BLaER1 treated with 17β-estradiol and CSF1 and Interleukin-3, amounts not matched to agents 10 nM and 100 nM (cell line): Measurements from ENCODE around the gene GRID1.

ENCODE experiments used
- H3K27ac ChIP-seq, 11 experiments: shearing (Covaris generic); formaldehyde crosslinking; 2 replicates each; pipeline ENCODE4 v1.8.1; 2022
- H3K27me3 ChIP-seq, 11 experiments: shearing (Covaris generic); formaldehyde crosslinking; 2 replicates each; pipeline ENCODE4 v1.8.1; 2022
- H3K36me3 ChIP-seq, 11 experiments: shearing (Covaris generic); formaldehyde crosslinking; 2 replicates each; pipeline ENCODE4 v1.8.1; 2022
- H3K4me1 ChIP-seq, 10 experiments: shearing (Covaris generic); formaldehyde crosslinking; 2 replicates each; pipeline ENCODE4 v1.8.1; 2022
- H3K4me2 ChIP-seq, 11 experiments: shearing (Covaris generic); formaldehyde crosslinking; 2 replicates each; pipeline ENCODE4 v1.8.1; 2022
- H3K4me3 ChIP-seq, 10 experiments: shearing (Covaris generic); formaldehyde crosslinking; 2 replicates each; pipeline ENCODE4 v1.8.1; 2022
- H3K9ac ChIP-seq, 11 experiments: shearing (Covaris generic); formaldehyde crosslinking; 2 replicates each; pipeline ENCODE4 v1.8.1; 2022
- H3K9me3 ChIP-seq, 11 experiments: shearing (Covaris generic); formaldehyde crosslinking; replicated peaks in 1 of 11; 2 replicates each; pipeline ENCODE4 v1.8.1; 2022
- H4K20me1 ChIP-seq, 11 experiments: shearing (Covaris generic); formaldehyde crosslinking; 2 replicates each; pipeline ENCODE4 v1.8.1; 2022
- Cebpa-rat ChIP-seq, 11 experiments: shearing (Covaris generic); IDR thresholded peaks; 2 replicates each; pipeline ENCODE4 v1.8.1; 2022

Gene GRID1

DNA sequence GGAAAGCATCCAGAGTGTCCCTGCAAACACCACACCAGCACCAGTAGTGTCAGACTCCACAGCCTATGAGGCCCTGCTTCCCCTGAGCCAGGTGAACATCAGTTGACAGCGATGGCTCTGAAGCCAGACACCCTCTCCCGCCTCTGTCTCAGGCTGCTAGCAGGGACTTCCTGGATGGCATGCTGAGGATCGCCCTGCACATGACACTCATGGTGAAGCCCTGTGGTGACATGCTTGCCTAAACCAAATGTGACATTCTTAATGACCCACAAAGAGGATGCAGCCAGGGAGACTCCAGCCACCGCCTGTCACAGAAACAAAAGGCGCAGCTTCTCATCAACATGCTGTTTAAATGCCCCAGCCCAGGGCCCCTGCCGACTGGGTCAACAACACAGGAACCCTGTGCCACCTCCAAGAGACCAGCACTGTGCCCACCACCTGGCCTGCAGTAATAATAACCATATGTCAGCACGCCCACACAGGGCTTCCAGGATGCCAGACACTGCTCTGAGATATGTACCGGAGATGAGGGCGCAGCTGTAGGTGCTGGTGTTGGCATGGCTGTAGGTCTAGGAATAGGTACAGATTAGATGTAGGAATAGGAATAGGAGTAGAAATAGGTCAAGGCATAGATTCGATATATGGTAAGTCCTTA, 81.3 kb downstream of the GRID1 start:
- Histone ChIP-seq H3K9ac (no peak overlapping the region), H3K27ac (no peak overlapping the region), H3K4me2 (peak overlapping the region in 8 of 11 experiments; percentile 11 to 96 (median 63); a peak in 15 of 22 replicates), H3K9me3 (peaks cover 5 to 16% (median 11%) of the 10 kb centered on the region in 11 experiments), H3K4me3 (no peak overlapping the region), H3K27me3 (no peaks in the 10 kb centered on the region), H4K20me1 (peaks cover 0 to 7% (median 0%) of the 10 kb centered on the region in 11 experiments; a peak in 2 of 22 replicates), H3K4me1 (peaks cover 0 to 67% (median 58%) of the 10 kb centered on the region in 10 experiments; a peak in 18 of 20 replicates), H3K36me3 (no peaks in the 10 kb centered on the region)
- no peak for TF ChIP-seq Cebpa-rat (IDR thresholded peaks at IDR 0.05)

GRCh38 chr10:86284355-86285105, 82.1 kb downstream of the GRID1 start:
- Histone ChIP-seq H3K36me3 (no peaks in the 10 kb centered on the region), H3K27ac (no peak overlapping the region), H3K4me1 (peaks cover 0 to 64% (median 56%) of the 10 kb centered on the region in 10 experiments; a peak in 18 of 20 replicates), H3K27me3 (no peaks in the 10 kb centered on the region), H3K9me3 (peaks cover 12 to 21% (median 18%) of the 10 kb centered on the region in 11 experiments), H3K9ac (no peak overlapping the region), H3K4me2 (peak overlapping the region in 8 of 11 experiments; percentile 11 to 96 (median 63); a peak in 15 of 22 replicates), H3K4me3 (no peak overlapping the region), H4K20me1 (peaks cover 0 to 7% (median 0%) of the 10 kb centered on the region in 11 experiments; a peak in 2 of 22 replicates)
- TF ChIP-seq Cebpa-rat (IDR thresholded peaks at IDR 0.05) = no peak

- H3K4me1 ChIP-seq = peaks cover 0 to 56% (median 48%) of the 10 kb centered on the region in 10 experiments; a peak in 18 of 20 replicates
- H3K9me3 ChIP-seq = peaks cover 20 to 29% (median 26%) of the 10 kb centered on the region in 11 experiments
- H3K4me2 ChIP-seq = peak overlapping the region in 7 of 11 experiments; percentile 11 to 96 (median 67); a peak in 11 of 22 replicates
Measured at GRCh38 chr10:86283466-86284287, 82.9 kb downstream of the GRID1 start.

GRCh38 chr10:86282664-86283465, 83.7 kb downstream of the GRID1 start:
- Histone ChIP-seq H3K9ac (no peak overlapping the region), H3K27ac (no peak overlapping the region), H3K9me3 (peaks cover 25 to 37% (median 33%) of the 10 kb centered on the region in 11 experiments), H4K20me1 (peaks cover 0 to 3% (median 0%) of the 10 kb centered on the region in 11 experiments; a peak in 2 of 22 replicates), H3K36me3 (no peaks in the 10 kb centered on the region), H3K4me3 (no peak overlapping the region), H3K4me1 (peaks cover 0 to 47% (median 39%) of the 10 kb centered on the region in 10 experiments; a peak in 18 of 20 replicates), H3K4me2 (no peak overlapping the region), H3K27me3 (no peaks in the 10 kb centered on the region)
- no peak for TF ChIP-seq Cebpa-rat (IDR thresholded peaks at IDR 0.05)

More at GRCh38 chr10:86283466-86284287, 82.9 kb downstream of the GRID1 start:
- Histone ChIP-seq H3K9ac (no peak overlapping the region), H3K4me3 (no peak overlapping the region), H3K27ac (no peak overlapping the region), H3K27me3 (no peaks in the 10 kb centered on the region), H4K20me1 (peaks cover 0 to 7% (median 0%) of the 10 kb centered on the region in 11 experiments; a peak in 2 of 22 replicates), H3K36me3 (no peaks in the 10 kb centered on the region)
- no peak for TF ChIP-seq Cebpa-rat (IDR thresholded peaks at IDR 0.05)

DNA sequence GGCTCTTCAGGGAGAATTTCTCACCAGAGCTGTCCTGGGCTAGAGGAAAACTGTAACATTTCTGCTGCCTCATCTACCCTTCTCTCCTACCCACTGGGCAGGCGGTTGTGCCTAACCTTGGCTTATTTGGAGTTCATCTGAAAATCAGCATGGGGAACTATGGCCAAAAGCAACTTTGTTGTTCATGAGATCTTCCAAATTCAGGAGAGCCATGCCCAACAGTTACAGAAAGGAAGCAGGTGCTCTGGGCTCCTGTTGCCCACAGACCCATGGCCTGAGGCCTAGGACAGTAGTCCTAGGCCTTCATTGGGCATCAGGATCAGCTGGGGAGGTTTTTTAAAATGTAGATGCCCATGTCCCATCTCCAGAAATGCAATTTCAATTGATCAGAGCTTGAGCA, 85.2 kb downstream of the GRID1 start:
- H3K27me3 ChIP-seq = no peaks in the 10 kb centered on the region
- H3K9ac ChIP-seq = no peak overlapping the region
- no peak overlapping the region for H3K27ac ChIP-seq
- H3K4me1 ChIP-seq = peaks cover 0 to 33% (median 25%) of the 10 kb centered on the region in 10 experiments; a peak in 13 of 20 replicates
- no peaks in the 10 kb centered on the region for H4K20me1 ChIP-seq
- no peaks in the 10 kb centered on the region for H3K36me3 ChIP-seq
- no peak for TF ChIP-seq Cebpa-rat (IDR thresholded peaks at IDR 0.05)
- H3K4me3 ChIP-seq = no peak overlapping the region
- peaks cover 38 to 50% (median 46%) of the 10 kb centered on the region in 11 experiments for H3K9me3 ChIP-seq
- no peak overlapping the region for H3K4me2 ChIP-seq

DNA sequence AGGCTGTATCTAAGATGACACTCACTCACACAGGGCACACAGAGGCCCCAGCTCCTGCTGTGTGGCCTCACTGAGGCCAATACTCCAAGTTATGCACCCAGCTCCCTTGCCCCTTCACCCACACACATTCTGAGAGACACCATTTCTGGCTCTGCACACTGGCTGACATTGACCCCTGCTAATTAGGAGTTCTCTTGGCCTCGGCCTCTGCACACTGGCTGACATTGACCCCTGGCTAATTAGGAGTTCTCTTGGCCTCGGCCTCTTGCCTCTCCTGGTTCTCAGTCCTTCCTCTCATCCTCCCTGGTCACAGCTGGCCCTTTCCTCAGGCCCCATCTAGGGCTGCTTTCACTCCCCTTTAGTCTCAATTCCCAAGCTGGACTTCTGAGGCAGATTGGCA, 97.3 kb downstream of the GRID1 start:
- no peak for TF ChIP-seq Cebpa-rat (IDR thresholded peaks at IDR 0.05)
- Histone ChIP-seq H3K36me3 (no peaks in the 10 kb centered on the region), H3K4me3 (no peak overlapping the region), H3K4me2 (no peak overlapping the region), H3K27ac (no peak overlapping the region), H3K9ac (no peak overlapping the region), H4K20me1 (no peaks in the 10 kb centered on the region), H3K4me1 (peaks cover 8 to 20% (median 15%) of the 10 kb centered on the region in 10 experiments), H3K27me3 (no peaks in the 10 kb centered on the region), H3K9me3 (peaks cover 0 to 22% (median 12%) of the 10 kb centered on the region in 11 experiments; a peak in 14 of 22 replicates)

GRCh38 chr10:86267286-86268195, 99.1 kb downstream of the GRID1 start:
- 0 out of 22 replicates have a peak, but pooled peaks cover 0 to 4% (median 0%) of the 10 kb centered on the region in 11 experiments for H3K27me3 ChIP-seq
- H3K9me3 ChIP-seq = peaks cover 0 to 20% (median 12%) of the 10 kb centered on the region in 11 experiments; a peak in 14 of 22 replicates
- no peak overlapping the region for H3K4me3 ChIP-seq
- H3K36me3 ChIP-seq = no peaks in the 10 kb centered on the region
- no peaks in the 10 kb centered on the region for H4K20me1 ChIP-seq
- no peak for TF ChIP-seq Cebpa-rat (IDR thresholded peaks at IDR 0.05)
- no peak overlapping the region for H3K27ac ChIP-seq
- peak overlapping the region in 9 of 11 experiments; percentile 10 to 62 (median 42); a peak in 10 of 22 replicates for H3K4me2 ChIP-seq
- no peak overlapping the region for H3K9ac ChIP-seq
- H3K4me1 ChIP-seq = peaks cover 8 to 20% (median 15%) of the 10 kb centered on the region in 10 experiments
